H1 (cell line): ENCODE results near the gene SLC6A18.

Source experiments
- BCL11A ChIP-seq, 2 experiments: IDR thresholded peaks; one replicate each; pipeline ENCODE4 v1.6.1; 2011; ENCODE audit warnings: low read depth in 2 of 2, low read length in 2 of 2, mild to moderate bottlenecking in 2 of 2
- MAFK ChIP-seq: IDR thresholded peaks from 2 replicates; pipeline ENCODE4 v1.6.1; 2012; ENCODE audit warnings: low read depth, mild to moderate bottlenecking, improper control_type of control experiment, low read length
- POLR2A ChIP-seq, 2 experiments: IDR thresholded peaks; 1 replicate in 1 of 2; 2 replicates in 1 of 2; pipeline ENCODE4 v1.6.1; 2011; ENCODE audit warnings: low read depth in 2 of 2, low read length in 2 of 2, mild to moderate bottlenecking in 2 of 2; ENCODE audit errors: control extremely low read depth in 1 of 2
- POLR2AphosphoS5 ChIP-seq: IDR thresholded peaks from 2 replicates; pipeline ENCODE4 v1.6.1; 2011; ENCODE audit warnings: low read depth, low read length
- RXRA ChIP-seq: IDR thresholded peaks from 2 replicates; pipeline ENCODE4 v1.6.1; 2011; ENCODE audit warnings: low read depth, mild to moderate bottlenecking, low read length, moderate library complexity; ENCODE audit not compliant: insufficient read depth
- TF ChIP-seq, protein P1 (sequence below), 3 experiments: IDR thresholded peaks; 1 replicate in 2 of 3; 2 replicates in 1 of 3; pipeline versions ENCODE4 v1.5.1 to v1.6.1; 2011; ENCODE audit warnings: low read length in 3 of 3, mild to moderate bottlenecking in 3 of 3, inconsistent platforms in 2 of 3, low read depth in 1 of 3, moderate library complexity in 1 of 3; ENCODE audit not compliant: insufficient read depth in 1 of 3; ENCODE audit errors: control extremely low read depth in 1 of 3

DNA sequence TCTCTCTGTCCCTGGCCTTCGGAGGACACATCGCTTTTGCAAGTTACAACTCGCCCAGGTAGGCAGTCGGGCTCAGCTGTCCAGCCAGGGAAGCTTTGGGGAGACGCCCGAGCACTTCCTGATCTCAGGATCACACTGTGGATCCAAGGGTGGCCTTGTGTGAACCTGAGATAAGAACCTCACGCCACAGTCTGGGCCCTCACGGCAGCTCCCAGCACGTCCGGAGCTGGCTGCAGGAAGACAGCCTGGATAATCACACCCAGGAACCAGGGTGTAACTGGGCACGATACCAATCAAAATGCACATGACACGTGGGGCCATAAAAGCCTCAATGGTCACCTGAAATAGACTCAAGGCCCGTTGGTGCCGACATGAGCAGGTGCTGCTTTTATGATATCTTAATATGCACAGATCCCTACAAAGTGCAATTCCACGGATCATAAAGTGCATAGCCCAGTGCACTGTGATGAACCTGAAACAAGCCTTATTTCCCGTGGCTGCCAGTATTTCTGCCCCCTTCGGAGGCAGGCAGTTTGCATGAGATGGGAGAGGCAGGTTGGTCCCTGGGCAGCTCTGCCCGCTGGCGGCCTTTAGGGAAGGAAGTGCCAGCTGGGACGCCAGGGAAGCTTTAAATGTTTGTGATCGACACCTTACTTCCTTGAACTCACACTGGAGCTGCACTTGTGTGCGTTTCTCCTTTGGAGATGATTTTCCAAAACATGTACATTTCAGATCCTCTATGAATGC, 14.5 kb downstream of the SLC6A18 start:
- TF ChIP-seq BCL11A (IDR thresholded peaks at IDR 0.05; ENCODE audit: low read depth in 2 of 2, low read length in 2 of 2), result no peak
- no peak for TF ChIP-seq MAFK
- no peak for TF ChIP-seq RXRA
- TF ChIP-seq POLR2AphosphoS5, result no peak
- no peak for TF ChIP-seq POLR2A (IDR thresholded peaks at IDR 0.05; ENCODE audit: control extremely low read depth in 1 of 2, low read depth in 2 of 2, low read length in 2 of 2)
- TF ChIP-seq, protein P1, sequence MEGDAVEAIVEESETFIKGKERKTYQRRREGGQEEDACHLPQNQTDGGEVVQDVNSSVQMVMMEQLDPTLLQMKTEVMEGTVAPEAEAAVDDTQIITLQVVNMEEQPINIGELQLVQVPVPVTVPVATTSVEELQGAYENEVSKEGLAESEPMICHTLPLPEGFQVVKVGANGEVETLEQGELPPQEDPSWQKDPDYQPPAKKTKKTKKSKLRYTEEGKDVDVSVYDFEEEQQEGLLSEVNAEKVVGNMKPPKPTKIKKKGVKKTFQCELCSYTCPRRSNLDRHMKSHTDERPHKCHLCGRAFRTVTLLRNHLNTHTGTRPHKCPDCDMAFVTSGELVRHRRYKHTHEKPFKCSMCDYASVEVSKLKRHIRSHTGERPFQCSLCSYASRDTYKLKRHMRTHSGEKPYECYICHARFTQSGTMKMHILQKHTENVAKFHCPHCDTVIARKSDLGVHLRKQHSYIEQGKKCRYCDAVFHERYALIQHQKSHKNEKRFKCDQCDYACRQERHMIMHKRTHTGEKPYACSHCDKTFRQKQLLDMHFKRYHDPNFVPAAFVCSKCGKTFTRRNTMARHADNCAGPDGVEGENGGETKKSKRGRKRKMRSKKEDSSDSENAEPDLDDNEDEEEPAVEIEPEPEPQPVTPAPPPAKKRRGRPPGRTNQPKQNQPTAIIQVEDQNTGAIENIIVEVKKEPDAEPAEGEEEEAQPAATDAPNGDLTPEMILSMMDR (IDR thresholded peaks at IDR 0.05; ENCODE audit: control extremely low read depth in 1 of 3, insufficient read depth in 1 of 3, low read depth in 1 of 3, low read length in 3 of 3), result no peak
